H54 (cell line): Measurements from ENCODE around the gene DES.

ENCODE experiments used
- DNase-seq: peaks from one replicate; pipeline ENCODE4 v3.0.0; 2011; ENCODE audit warnings: low spot score, mixed read lengths; ENCODE audit not compliant: insufficient read length
- FAIRE-seq: peaks from 3 replicates; lab custom pipeline; 2011; peaks lifted over from hg19 to GRCh38; lab: Jason Lieb, UNC
- POLR2A ChIP-seq: IDR thresholded peaks from 2 replicates; pipeline ENCODE4 v1.6.1; 2011; ENCODE audit warnings: low read depth, mild to moderate bottlenecking, low read length

Gene DES

GRCh38 chr2:219468410-219469185 lies 50.4 kb downstream of the DES start:
- TF ChIP-seq POLR2A = no peak
- FAIRE-seq (no peak), DNase-seq (no peak)

- no peak for TF ChIP-seq POLR2A
- FAIRE-seq (peak; percentile 69), DNase-seq (peak; percentile 98)
Measured at GRCh38 chr2:219469186-219469724, 51.1 kb downstream of the DES start.

GRCh38 chr2:219470429-219470828 lies 52.3 kb downstream of the DES start:
- DNase-seq (no peak), FAIRE-seq (no peak)
- no peak for TF ChIP-seq POLR2A

GRCh38 chr2:219471476-219472371 lies 53.5 kb downstream of the DES start:
- FAIRE-seq (no peak), DNase-seq (no peak)
- no peak for TF ChIP-seq POLR2A

GRCh38 chr2:219472629-219473187 lies 54.5 kb downstream of the DES start:
- no peak for DNase-seq
- TF ChIP-seq POLR2A = no peak
- no peak for FAIRE-seq

- DNase-seq (no peak), FAIRE-seq (no peak)
- TF ChIP-seq POLR2A = no peak
Measured at GRCh38 chr2:219473511-219473910, 55.3 kb downstream of the DES start.

- DNase-seq = no peak
- TF ChIP-seq POLR2A = no peak
- FAIRE-seq = no peak
Measured at GRCh38 chr2:219474285-219475060, 56.3 kb downstream of the DES start.

GRCh38 chr2:219475278-219475677 lies 57.1 kb downstream of the DES start:
- TF ChIP-seq POLR2A = no peak
- FAIRE-seq (no peak), DNase-seq (no peak)

GRCh38 chr2:219475697-219476651 lies 57.8 kb downstream of the DES start:
- FAIRE-seq (no peak), DNase-seq (peak; percentile 67)
- TF ChIP-seq POLR2A = no peak
